GM19463 (cell line): ENCODE data around the gene SMIM22.

Experiments used
- ATAC-seq: cut with Tn5 transposase; IDR thresholded peaks from one replicate; pipeline ENCODE4 v1.9.1; 2021; ENCODE audit warnings: mild to moderate bottlenecking, moderate library complexity; ENCODE audit not compliant: unreplicated experiment

The SMIM22 gene

DNA sequence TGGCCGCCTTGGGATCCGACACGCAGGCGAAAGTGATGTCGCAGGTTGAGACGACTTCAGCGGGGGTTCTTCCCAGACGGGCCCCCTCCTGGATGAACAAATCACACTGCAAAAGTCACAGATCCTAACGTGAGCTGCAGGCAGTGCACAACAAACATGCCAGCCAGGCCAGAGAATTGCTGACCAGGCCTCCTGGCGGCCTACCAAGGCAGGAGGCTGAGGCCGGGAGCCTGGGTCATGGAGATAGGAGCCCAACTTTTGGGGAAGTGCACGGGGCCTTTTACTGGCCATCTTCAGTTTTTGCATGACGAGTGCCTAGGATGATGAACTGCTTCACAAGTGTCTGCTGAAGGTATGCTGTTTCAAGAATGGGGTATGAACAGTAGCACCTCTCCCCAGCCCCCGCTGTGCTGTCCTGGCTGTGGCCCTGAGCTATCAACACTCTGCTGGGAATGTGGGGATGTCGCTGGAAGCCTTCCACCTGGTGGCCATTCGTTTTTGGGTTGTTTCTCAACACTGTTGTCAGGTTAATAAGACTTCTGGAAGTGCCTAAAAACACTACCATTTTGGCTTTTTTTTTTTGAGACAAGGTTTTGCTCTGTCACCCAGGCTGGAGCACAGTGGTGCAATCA, 19.5 kb downstream of the SMIM22 start:
- no peak for ATAC-seq

GRCh38 chr16:4820652-4821051, 25.5 kb downstream of the SMIM22 start:
- ATAC-seq, result no peak

- no peak for ATAC-seq
Measured at GRCh38 chr16:4825196-4825595, 30.0 kb downstream of the SMIM22 start.

DNA sequence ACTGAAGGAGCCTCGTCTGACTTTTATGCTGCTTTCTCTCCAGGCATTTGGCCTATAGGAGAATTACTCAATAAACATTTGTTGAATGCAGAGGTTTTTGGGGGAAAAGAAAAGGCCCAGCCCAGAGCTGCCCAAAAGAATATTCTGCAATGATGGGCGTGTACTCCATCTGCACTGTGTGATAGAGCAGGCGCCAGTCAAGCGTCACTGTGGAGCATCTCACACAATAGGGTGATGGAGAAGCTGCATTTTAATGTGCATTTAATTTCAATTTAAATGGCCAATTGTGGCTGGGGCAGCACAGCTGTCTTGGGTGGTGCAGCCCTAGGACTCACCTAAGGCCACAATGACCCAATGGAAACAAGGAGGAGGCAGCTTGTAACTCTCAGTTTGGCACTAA, 31.4 kb downstream of the SMIM22 start:
- no peak for ATAC-seq

DNA sequence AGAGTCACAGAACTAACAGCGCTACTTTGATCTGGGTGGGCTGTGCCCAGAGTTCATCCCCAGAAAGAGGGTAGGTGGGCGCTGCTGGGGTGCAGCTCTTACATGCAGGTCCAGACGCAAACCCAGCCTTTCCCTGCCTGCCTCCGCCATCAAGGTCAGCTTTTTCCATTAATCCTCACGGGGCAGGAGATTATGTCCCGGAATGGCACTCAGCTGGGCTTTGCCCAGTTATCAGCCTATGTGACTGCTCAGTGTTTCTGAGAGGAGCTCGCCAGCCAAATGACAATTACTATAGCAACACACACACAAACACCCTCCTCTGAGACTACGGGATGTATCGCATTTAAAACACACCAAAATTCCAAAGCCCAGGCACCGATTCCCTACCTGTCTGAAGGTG, 31.8 kb downstream of the SMIM22 start:
- ATAC-seq, result no peak

DNA sequence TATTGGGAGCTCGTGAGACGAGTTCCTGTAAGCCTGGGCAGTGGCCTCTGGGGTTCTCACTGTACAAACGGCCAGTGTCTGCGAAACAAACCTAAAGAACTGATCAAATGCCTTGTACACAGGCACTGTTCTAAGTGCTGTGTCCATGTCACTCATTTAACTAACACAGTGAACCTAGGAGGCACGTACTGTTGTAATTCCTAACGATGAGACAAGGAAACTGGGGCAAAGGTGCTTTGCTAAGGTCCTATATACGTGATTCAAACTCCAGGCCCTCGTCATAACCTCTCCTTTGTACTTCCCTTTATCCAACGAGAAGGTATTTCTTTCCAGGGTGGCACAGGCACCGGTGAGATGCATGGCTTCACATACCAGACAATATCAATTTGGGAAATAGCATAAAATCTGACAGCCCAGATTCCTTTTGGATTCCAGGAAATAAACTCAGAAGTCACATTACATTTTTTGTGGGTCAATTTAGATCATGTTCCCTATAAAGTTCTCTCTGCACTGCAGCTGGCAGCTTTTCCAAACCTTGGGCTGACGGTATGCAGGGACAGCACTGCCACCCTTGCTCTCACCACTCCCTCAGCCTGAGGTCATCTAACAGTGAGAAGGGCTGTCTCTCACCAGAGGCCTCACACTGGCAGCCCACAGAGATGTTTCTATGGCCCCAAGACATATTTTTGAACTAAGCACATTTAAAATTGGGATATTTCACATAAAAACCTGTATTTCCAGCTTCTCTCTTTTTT, 33.6 kb downstream of the SMIM22 start:
- ATAC-seq, result no peak

DNA sequence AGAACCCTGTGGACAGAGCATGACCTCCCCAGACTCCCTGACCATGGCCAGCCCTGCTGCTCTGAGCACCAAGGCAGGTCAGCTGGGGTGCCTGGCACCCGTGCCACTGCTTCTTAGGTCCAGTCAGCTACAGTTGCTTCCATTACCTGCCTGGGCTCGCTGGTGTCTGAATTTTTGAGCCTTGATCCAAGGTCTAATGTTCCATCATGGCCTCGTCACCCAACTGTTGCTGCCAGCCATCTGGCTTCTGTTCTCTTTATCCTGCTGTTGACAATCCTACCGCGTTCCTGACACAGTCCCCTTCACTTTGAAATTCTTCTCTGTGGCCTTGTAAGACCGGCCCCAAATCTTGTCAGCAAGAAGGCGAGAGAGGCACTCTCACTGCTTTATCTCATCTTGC, 35.2 kb downstream of the SMIM22 start:
- ATAC-seq, result no peak

DNA sequence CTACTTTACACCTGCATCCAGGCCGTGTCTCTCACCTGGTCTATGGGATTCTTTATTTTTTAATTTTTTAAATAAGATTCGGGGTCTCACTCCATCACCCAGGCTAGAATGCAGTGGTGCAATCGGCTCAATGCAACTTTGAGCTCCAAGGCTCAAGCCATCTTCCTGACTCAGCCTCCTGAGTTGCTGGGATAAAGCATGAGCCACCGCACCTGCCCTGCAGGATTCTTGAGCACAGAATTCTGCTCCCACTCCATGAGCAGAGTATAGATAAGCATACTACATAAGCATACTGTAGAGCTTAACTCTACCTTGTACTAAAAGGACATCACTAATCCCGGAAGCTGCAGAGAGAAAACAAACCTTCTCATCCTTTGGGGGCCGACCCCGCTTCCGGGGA, 36.4 kb downstream of the SMIM22 start:
- ATAC-seq, result no peak

DNA sequence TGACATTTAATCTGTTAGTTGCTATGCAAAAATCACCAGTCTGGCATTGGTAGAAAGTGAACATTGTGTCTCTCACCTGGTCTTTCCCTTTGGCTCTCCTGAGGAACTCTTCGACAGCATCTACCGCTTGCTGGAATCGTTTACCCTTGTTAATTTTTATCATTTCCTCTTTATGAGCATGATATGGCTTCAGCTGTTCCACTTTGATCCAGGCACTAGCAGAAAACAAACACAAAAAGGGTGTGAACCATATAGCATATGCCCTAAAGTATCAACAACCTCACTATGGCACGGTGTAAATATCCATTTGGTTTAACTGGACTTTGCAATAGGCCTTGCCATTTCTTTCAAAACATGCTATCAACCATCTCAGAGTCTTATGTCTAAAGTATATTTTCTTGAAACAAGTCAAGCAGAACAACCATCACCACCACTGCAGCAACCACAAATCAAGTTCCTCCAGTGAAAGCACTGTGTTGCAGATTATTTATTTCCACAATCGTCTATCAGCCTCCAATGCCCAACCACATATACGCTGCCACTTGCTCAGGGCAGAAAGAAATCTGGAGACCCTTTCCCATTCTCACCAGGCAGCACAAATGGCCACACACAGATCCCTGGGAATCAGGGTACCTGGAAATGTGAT, 37.7 kb downstream of the SMIM22 start:
- no peak for ATAC-seq

DNA sequence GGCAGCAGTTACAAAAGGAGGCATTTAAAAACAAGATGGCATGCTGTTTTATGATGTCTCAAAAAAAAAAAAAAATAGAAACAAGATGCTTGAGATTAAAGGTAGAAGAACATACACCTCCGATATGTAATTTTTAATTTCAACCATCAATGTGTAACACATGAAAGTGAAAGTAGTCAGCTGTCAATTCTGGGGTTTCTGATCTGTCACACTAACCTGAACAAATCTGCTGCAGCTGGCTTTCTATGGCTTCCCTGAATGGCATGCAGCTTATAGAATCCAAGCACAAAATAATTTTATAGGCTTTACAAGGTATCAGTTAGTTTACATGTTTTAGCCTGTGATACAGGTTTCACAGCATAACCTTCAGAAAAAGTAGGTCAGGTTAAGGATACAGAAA, 38.4 kb downstream of the SMIM22 start:
- ATAC-seq, result no peak

- no peak for ATAC-seq
Measured at GRCh38 chr16:4836727-4837126, 41.6 kb downstream of the SMIM22 start.

GRCh38 chr16:4837733-4838501, 42.7 kb downstream of the SMIM22 start:
- ATAC-seq, result no peak

- ATAC-seq, result no peak
Measured at GRCh38 chr16:4839942-4840341, 44.8 kb downstream of the SMIM22 start.

GRCh38 chr16:4840984-4841383, 45.8 kb downstream of the SMIM22 start:
- no peak for ATAC-seq
